Sigmoid colon (tissue), 7 donors: Measurements from ENCODE around the gene LHFPL6. TPM values are rescaled to one million over a fixed set of nuclear protein-coding genes. Genes with fewer than 3 reads are reported as not detected.

Experiments used
- DNase-seq: peaks from one replicate; pipeline ENCODE4 v3.0.0-alpha.2; 2019
- H3K27ac ChIP-seq, 4 donors: fragments of 200-600 bp; sonication (generic); one replicate each; pipeline ENCODE4 v1.5.1; 2016 to 2019; ENCODE audit warnings: mild to moderate bottlenecking in 1 of 4
- H3K27me3 ChIP-seq, 3 donors: fragments of 200-600 bp; sonication (generic); one replicate each; pipeline ENCODE4 v1.5.1; 2019; ENCODE audit warnings: mild to moderate bottlenecking in 1 of 3
- H3K36me3 ChIP-seq, 4 donors: fragments of 200-600 bp; sonication (generic); one replicate each; pipeline ENCODE4 v1.5.1; 2016 to 2019
- H3K4me1 ChIP-seq, 4 donors: fragments of 200-600 bp; sonication (generic); one replicate each; pipeline ENCODE4 v1.5.1; 2017 to 2019
- H3K4me3 ChIP-seq, 4 donors: fragments of 200-600 bp; sonication (generic); one replicate each; pipeline ENCODE4 v1.5.1; 2017 to 2019; ENCODE audit warnings: mild to moderate bottlenecking in 2 of 4, moderate library complexity in 1 of 4
- H3K9me3 ChIP-seq, 4 donors: fragments of 200-600 bp in 3 of 4; sonication (generic) in 3 of 4; one replicate each; pipeline versions ENCODE4 v1.5.1 to v1.6.1; 2013 to 2019
- EP300 ChIP-seq, 4 donors: sonication (generic); formaldehyde crosslinking; IDR thresholded peaks; one replicate each; pipeline ENCODE4 v1.6.1; 2017; ENCODE audit warnings: antibody characterized with exemption in 4 of 4
- POLR2A ChIP-seq, 2 donors: fragments of 450-650 bp; IDR thresholded peaks; one replicate each; pipeline ENCODE4 v1.6.1; 2016; ENCODE audit warnings: antibody characterized with exemption in 2 of 2, mild to moderate bottlenecking in 2 of 2, moderate library complexity in 2 of 2
- POLR2AphosphoS5 ChIP-seq, 4 donors: sonication (generic); formaldehyde crosslinking; IDR thresholded peaks; one replicate each; pipeline ENCODE4 v1.6.1; 2017; ENCODE audit warnings: antibody characterized with exemption in 4 of 4
- WGBS, 2 donors: extraction: QIAGEN DNeasy Blood & Tissue Kit; methylation state at CpG; one replicate each; pipeline ENCODE4 v1.1.7; 2013; 5-methylcytosine and 5-hydroxymethylcytosine counted together
- intact Hi-C: fragments of 100-400 bp; cut with DNase I; formaldehyde crosslinking; loops from one replicate; pipeline ENCODE4 v1.15.1; 2023
- polyA plus RNA-seq, 3 donors: library from polyadenylated mRNA; stranded (reverse); fragments of 200-250 nt; gene quantifications; one replicate each; pipeline ENCODE4 v1.2.3, GENCODE V29; 2013
- total RNA-seq, 4 donors: library from RNA; depleted of rRNA; stranded (reverse); fragments of >200 nt; gene quantifications; one replicate each; pipeline ENCODE4 v1.1.0, GENCODE V29; 2016
- TF ChIP-seq, protein P1 (sequence below), 4 experiments: fragments of 450-650 bp in 3 of 4; fragments of 200-600 bp in 1 of 4; IDR thresholded peaks; one replicate each; pipeline ENCODE4 v1.5.1; 2016 to 2019; ENCODE audit warnings: antibody characterized with exemption in 4 of 4, mild to moderate bottlenecking in 3 of 4, moderate library complexity in 2 of 4
- donor health status: healthy with polysubstance abuse.
- donor health status: Bipolar disorder and iron deficiency.
- donor health status: healthy.

Gene LHFPL6
- total and polyA plus RNA-seq, 7 donors: 2.5 to 69.2 (median 41.7) TPM

- peak overlapping the region in 2 of 4 donors; percentile 30 to 57 for H3K27ac ChIP-seq
- intact Hi-C loops: no loop called here
Measured at GRCh38 chr13:39528661-39528980, 74.4 kb downstream of the LHFPL6 start.

DNA sequence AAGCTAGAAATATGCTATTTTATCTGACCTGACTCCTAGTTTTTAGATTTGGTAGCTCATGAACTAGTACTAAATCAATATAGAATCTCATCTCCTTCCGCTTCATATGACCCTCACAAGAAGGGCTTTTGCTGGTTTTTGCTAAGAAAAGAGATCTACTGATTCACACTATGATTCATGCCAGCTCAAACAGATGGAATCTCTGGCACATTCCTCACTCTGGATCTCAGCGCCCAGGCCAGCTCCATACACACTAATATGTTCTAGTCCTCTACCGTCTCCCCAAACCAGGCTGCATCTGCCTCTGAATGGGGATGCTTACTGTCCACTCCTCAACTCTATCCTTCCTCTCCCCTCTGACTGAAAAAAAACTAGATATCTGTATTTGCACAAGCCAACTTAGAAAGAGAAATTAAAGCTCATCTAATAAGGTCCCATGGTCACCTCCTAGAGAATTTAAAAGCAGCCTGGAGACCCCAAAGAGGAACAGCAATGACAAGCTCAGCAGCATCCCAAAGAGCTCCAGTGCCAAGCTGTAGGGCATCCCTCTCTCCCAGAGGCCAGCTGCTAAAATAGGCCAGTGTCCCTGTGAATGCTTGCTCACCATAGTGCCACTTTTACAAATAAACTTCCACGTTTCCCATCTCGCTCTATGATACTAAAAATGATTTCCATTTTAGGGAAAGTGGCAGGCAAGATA, 74.9 kb downstream of the LHFPL6 start:
- Histone ChIP-seq H3K4me1 (peaks cover 0 to 36% (median 27%) of the 10 kb centered on the region in 4 donors), H3K4me3 (no peak overlapping the region), H3K36me3 (no peaks in the 10 kb centered on the region), H3K27me3 (no peaks in the 10 kb centered on the region), H3K27ac (peak overlapping the region in 2 of 4 donors; percentile 30 to 57), H3K9me3 (no peaks in the 10 kb centered on the region)
- intact Hi-C loops: no loop called here
- WGBS, 2 donors: 80 to 91% methylated on average over 5 of the region's 5 CpGs
- TF ChIP-seq POLR2A (IDR thresholded peaks at IDR 0.05) (no peak), EP300 (IDR thresholded peaks at IDR 0.05) (no peak), POLR2AphosphoS5 (IDR thresholded peaks at IDR 0.05) (no peak)
- TF ChIP-seq, protein P1, sequence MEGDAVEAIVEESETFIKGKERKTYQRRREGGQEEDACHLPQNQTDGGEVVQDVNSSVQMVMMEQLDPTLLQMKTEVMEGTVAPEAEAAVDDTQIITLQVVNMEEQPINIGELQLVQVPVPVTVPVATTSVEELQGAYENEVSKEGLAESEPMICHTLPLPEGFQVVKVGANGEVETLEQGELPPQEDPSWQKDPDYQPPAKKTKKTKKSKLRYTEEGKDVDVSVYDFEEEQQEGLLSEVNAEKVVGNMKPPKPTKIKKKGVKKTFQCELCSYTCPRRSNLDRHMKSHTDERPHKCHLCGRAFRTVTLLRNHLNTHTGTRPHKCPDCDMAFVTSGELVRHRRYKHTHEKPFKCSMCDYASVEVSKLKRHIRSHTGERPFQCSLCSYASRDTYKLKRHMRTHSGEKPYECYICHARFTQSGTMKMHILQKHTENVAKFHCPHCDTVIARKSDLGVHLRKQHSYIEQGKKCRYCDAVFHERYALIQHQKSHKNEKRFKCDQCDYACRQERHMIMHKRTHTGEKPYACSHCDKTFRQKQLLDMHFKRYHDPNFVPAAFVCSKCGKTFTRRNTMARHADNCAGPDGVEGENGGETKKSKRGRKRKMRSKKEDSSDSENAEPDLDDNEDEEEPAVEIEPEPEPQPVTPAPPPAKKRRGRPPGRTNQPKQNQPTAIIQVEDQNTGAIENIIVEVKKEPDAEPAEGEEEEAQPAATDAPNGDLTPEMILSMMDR (IDR thresholded peaks at IDR 0.05): no peak
- DNase-seq: no peak

More at GRCh38 chr13:39528661-39528980, 74.4 kb downstream of the LHFPL6 start:
- no peak for DNase-seq
- TF ChIP-seq, protein P1 (IDR thresholded peaks at IDR 0.05): no peak
- TF ChIP-seq EP300 (IDR thresholded peaks at IDR 0.05): no peak
- TF ChIP-seq POLR2AphosphoS5 (IDR thresholded peaks at IDR 0.05): no peak
- no peak for TF ChIP-seq POLR2A (IDR thresholded peaks at IDR 0.05)
- Histone ChIP-seq H3K27me3 (no peaks in the 10 kb centered on the region), H3K4me1 (peaks cover 0 to 36% (median 27%) of the 10 kb centered on the region in 4 donors), H3K36me3 (no peaks in the 10 kb centered on the region), H3K9me3 (no peaks in the 10 kb centered on the region), H3K4me3 (no peak overlapping the region)
- 80 to 88% methylated on average over 3 of the region's 3 CpGs for WGBS, 2 donors

DNA sequence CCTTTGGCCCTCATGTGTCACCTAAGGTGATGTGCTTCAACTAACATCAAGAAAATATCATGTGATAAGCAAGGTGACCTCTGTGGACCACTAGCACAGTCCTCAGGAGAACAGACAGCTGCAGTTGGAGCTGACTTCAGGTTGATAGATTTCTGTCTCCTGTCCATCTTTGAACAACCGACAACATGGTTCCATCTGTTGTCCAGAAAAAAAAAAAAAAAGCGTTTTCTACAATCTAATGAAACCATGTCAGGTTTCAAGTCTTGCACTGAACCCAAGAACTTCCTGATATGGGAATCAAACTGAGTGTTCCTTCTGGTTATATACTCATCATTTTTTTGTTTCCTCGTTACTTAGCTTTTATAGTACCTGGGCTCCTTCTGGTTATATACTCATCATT, 75.7 kb downstream of the LHFPL6 start:
- intact Hi-C loops: no loop called here
- Histone ChIP-seq H3K36me3 (no peaks in the 10 kb centered on the region), H3K4me3 (no peak overlapping the region), H3K9me3 (no peaks in the 10 kb centered on the region), H3K27ac (no peak overlapping the region), H3K4me1 (peaks cover 0 to 35% (median 28%) of the 10 kb centered on the region in 4 donors), H3K27me3 (no peaks in the 10 kb centered on the region)
- TF ChIP-seq, protein P1 (IDR thresholded peaks at IDR 0.05): no peak
- no peak for TF ChIP-seq EP300 (IDR thresholded peaks at IDR 0.05)
- no peak for TF ChIP-seq POLR2A (IDR thresholded peaks at IDR 0.05)
- TF ChIP-seq POLR2AphosphoS5 (IDR thresholded peaks at IDR 0.05): no peak
- DNase-seq: no peak
- 62 to 78% methylated on average over 3 of the region's 3 CpGs for WGBS, 2 donors

- no peaks in the 10 kb centered on the region for H3K36me3 ChIP-seq
- no peaks in the 10 kb centered on the region for H3K9me3 ChIP-seq
- H3K27ac ChIP-seq: no peak overlapping the region
- DNase-seq: no peak
- 94 to 95% methylated on average over 8 of the region's 8 CpGs for WGBS, 2 donors
- TF ChIP-seq, protein P1 (IDR thresholded peaks at IDR 0.05): no peak
- TF ChIP-seq POLR2A (IDR thresholded peaks at IDR 0.05): no peak
- no peak for TF ChIP-seq EP300 (IDR thresholded peaks at IDR 0.05)
- TF ChIP-seq POLR2AphosphoS5 (IDR thresholded peaks at IDR 0.05): no peak
- no peak overlapping the region for H3K4me3 ChIP-seq
- intact Hi-C loops: no loop called here
- H3K27me3 ChIP-seq: no peaks in the 10 kb centered on the region
- peaks cover 0 to 30% (median 22%) of the 10 kb centered on the region in 4 donors for H3K4me1 ChIP-seq
Measured at GRCh38 chr13:39526499-39526898, 76.5 kb downstream of the LHFPL6 start.
